ACC112 (cell line): ENCODE data around the gene TSPAN14.

ENCODE experiments used
- H2AFZ ChIP-seq: fragments of 200-600 bp; sonication (generic); one replicate; pipeline ENCODE4 v1.6.0; 2017; ENCODE audit warnings: antibody characterized with exemption, low read length; ENCODE audit not compliant: unreplicated experiment
- H3K27ac ChIP-seq: fragments of 200-600 bp; sonication (generic); 2 replicates; pipeline ENCODE4 v1.5.1; 2014; ENCODE audit warnings: low read depth, mild to moderate bottlenecking, antibody characterized with exemption, low read length, moderate library complexity
- H3K27me3 ChIP-seq: fragments of 200-600 bp; sonication (generic); 2 replicates; pipeline ENCODE4 v1.6.1; 2014; ENCODE audit warnings: mild to moderate bottlenecking, antibody characterized with exemption, low read length, moderate library complexity, mixed read lengths; ENCODE audit not compliant: insufficient read depth
- H3K36me3 ChIP-seq: fragments of 200-600 bp; sonication (generic); 2 replicates; pipeline ENCODE4 v1.6.1; 2016; ENCODE audit warnings: mild to moderate bottlenecking, antibody characterized with exemption, low read length, moderate library complexity, mixed read lengths; ENCODE audit not compliant: insufficient read depth
- H3K4me1 ChIP-seq: fragments of 200-600 bp; sonication (generic); one replicate; pipeline ENCODE4 v1.6.1; 2016; ENCODE audit warnings: low read length, mixed read lengths; ENCODE audit not compliant: insufficient read depth, unreplicated experiment, control insufficient read depth
- H3K4me3 ChIP-seq: fragments of 200-600 bp; sonication (generic); 2 replicates; pipeline ENCODE4 v1.5.1; 2014; ENCODE audit warnings: mild to moderate bottlenecking, low read depth, low read length
- H3K79me2 ChIP-seq: fragments of 200-600 bp; sonication (generic); one replicate; pipeline ENCODE4 v1.6.0; 2016; ENCODE audit warnings: low read length; ENCODE audit not compliant: control insufficient read depth, unreplicated experiment, insufficient read depth

The TSPAN14 gene

DNA sequence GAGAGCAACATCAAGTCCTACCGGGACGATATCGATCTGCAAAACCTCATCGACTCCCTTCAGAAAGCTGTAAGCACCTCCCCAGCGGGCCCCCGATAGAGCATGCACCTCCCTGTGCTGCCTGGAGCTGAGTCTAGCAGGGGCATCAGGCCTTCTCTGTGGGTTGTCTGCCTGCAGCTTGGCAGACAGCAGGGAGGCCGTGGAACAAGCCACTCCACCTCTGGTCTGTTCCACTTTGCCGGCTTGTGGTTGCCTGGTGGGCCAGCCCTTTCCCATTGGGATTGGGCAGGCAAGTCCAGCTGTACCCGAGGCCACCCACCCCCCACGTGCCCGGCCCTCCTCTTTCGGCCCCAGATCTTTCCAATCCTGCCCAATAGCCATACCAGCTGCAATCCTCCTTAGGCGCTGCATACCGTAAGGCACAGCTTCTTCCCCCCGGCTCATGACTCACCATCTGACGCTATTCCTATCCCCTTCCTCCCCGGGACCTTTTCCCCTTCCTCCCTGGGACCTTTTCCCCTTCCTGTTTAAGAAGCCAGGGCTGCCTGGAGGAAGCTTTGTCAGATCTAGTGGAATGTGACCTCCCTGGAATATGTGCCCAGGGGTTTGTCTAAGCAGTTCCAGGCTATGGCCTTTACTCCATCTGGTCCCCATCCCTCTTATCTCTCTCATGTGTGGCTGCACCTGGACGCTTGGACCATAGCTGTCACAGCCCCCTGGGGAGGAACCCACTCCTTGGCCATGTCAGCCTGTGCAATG is 55.5 kb downstream of the TSPAN14 start:
- no peak overlapping the region for H3K4me3 ChIP-seq
- no peaks in the 10 kb centered on the region for H3K27me3 ChIP-seq
- peaks cover 8% of the 10 kb centered on the region; the same call in 1 of the 2 replicates for H3K36me3 ChIP-seq
- H3K27ac ChIP-seq = no peak overlapping the region
- H3K4me1 ChIP-seq = peaks cover 39% of the 10 kb centered on the region
- no peak overlapping the region for H2AFZ ChIP-seq
- no peaks in the 10 kb centered on the region for H3K79me2 ChIP-seq

- Histone ChIP-seq H3K27ac (no peak overlapping the region), H3K36me3 (peaks cover 8% of the 10 kb centered on the region; the same call in 1 of the 2 replicates)
These were observed 58.0 kb downstream of the TSPAN14 start for GRCh38 chr10:80512031-80512526.

GRCh38 chr10:80513106-80513505 is 59.0 kb downstream of the TSPAN14 start:
- H2AFZ ChIP-seq = no peak overlapping the region
- H3K4me1 ChIP-seq = peaks cover 13% of the 10 kb centered on the region
- H3K36me3 ChIP-seq = peaks cover 8% of the 10 kb centered on the region; the same call in 1 of the 2 replicates
- no peaks in the 10 kb centered on the region for H3K27me3 ChIP-seq
- H3K79me2 ChIP-seq = no peaks in the 10 kb centered on the region
- no peak overlapping the region for H3K4me3 ChIP-seq
- no peak overlapping the region for H3K27ac ChIP-seq

More at GRCh38 chr10:80512031-80512526, 58.0 kb downstream of the TSPAN14 start:
- no peak overlapping the region for H2AFZ ChIP-seq
- H3K79me2 ChIP-seq = no peaks in the 10 kb centered on the region
- H3K4me1 ChIP-seq = peaks cover 14% of the 10 kb centered on the region
- no peaks in the 10 kb centered on the region for H3K27me3 ChIP-seq
- H3K4me3 ChIP-seq = no peak overlapping the region

GRCh38 chr10:80515511-80515910 is 61.4 kb downstream of the TSPAN14 start:
- peaks cover 8% of the 10 kb centered on the region; the same call in 1 of the 2 replicates for H3K36me3 ChIP-seq
- H3K27ac ChIP-seq = no peak overlapping the region
- no peaks in the 10 kb centered on the region for H3K27me3 ChIP-seq
- no peaks in the 10 kb centered on the region for H3K4me1 ChIP-seq
- no peak overlapping the region for H2AFZ ChIP-seq
- H3K4me3 ChIP-seq = no peak overlapping the region
- no peaks in the 10 kb centered on the region for H3K79me2 ChIP-seq

DNA sequence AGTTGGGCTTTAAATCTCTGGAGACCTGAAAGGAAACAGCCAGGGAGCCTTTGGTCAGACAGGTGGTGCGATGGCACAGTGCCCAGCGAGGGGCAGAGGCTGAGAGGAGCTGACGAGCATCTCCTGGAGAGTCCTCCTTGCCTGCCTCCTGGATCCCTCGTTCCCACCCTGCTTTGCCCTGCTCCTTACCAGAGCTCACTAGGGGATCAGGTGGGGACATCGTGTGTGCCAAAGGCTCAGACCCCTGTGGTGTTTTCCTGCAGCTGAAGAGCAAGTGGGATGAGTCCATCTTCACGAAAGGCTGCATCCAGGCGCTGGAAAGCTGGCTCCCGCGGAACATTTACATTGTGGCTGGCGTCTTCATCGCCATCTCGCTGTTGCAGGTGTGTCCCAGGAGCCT is 61.8 kb downstream of the TSPAN14 start:
- Histone ChIP-seq H3K4me1 (no peaks in the 10 kb centered on the region), H3K4me3 (no peak overlapping the region), H3K79me2 (no peaks in the 10 kb centered on the region), H3K36me3 (peaks cover 8% of the 10 kb centered on the region; the same call in 1 of the 2 replicates), H2AFZ (no peak overlapping the region), H3K27me3 (no peaks in the 10 kb centered on the region), H3K27ac (no peak overlapping the region)

DNA sequence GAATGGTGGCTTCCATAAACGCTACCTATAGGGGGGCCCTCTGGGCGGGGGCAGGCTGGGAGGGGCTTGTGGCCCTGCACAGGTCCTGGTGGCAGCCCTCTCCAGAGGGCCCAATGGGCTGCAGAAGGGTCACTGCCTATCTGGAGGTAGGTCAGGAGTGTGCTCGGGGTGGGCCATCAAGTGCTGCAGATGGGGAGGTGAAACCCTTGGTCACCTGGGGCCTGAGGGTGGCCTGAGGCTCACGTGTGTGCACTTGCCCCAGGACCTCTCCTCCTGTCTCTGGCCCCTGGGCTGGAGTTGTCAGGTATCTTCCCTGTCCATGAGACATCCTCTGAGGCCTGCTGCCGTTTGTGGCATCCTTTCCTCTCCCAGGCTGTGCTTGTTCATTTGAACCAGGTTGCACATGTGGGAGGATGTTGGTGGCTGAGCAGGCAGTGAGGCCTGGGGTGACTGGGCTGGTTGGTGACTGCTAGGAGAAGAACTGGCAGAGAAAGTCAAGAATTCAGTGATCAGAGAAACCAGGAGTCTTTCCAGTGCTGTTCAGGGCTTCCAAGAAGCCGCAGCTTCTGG is 62.5 kb downstream of the TSPAN14 start:
- no peak overlapping the region for H3K4me3 ChIP-seq
- no peak overlapping the region for H3K27ac ChIP-seq
- no peaks in the 10 kb centered on the region for H3K27me3 ChIP-seq
- no peak overlapping the region for H2AFZ ChIP-seq
- no peaks in the 10 kb centered on the region for H3K4me1 ChIP-seq
- H3K79me2 ChIP-seq = no peaks in the 10 kb centered on the region
- H3K36me3 ChIP-seq = peaks cover 8% of the 10 kb centered on the region; the same call in 1 of the 2 replicates

DNA sequence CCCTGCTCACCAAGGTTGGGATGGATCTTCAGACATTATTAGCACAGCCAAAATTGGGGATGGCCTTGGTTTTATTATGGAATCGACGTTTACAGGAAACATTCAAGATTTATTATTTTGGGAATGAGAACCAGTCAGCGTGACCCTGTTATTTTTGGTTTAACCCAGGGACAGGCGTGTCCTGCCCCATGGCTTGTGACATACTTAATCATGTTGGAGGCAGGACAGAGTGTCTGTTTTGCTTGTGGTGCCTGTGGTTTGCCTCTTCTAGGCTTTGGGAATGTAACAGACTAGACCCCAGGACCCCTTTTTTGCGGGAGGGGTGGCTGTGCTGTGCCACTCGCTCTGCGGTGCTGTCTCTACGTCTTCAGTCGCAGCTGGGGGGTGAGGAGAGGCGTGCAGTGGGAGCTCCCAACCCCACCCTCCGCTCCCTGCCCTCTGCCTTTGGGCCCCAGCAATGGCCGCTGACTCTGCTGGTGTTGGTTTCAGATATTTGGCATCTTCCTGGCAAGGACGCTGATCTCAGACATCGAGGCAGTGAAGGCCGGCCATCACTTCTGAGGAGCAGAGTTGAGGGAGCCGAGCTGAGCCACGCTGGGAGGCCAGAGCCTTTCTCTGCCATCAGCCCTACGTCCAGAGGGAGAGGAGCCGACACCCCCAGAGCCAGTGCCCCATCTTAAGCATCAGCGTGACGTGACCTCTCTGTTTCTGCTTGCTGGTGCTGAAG is 63.5 kb downstream of the TSPAN14 start:
- Histone ChIP-seq H3K27ac (no peak overlapping the region), H3K4me3 (no peak overlapping the region)

GRCh38 chr10:80518143-80518806 is 64.2 kb downstream of the TSPAN14 start:
- no peaks in the 10 kb centered on the region for H3K27me3 ChIP-seq
- no peak overlapping the region for H3K4me3 ChIP-seq
- no peak overlapping the region for H2AFZ ChIP-seq
- no peak overlapping the region for H3K27ac ChIP-seq
- no peaks in the 10 kb centered on the region for H3K79me2 ChIP-seq
- peaks cover 6% of the 10 kb centered on the region; the same call in 1 of the 2 replicates for H3K36me3 ChIP-seq
- H3K4me1 ChIP-seq = no peaks in the 10 kb centered on the region

More for the DNA sequence above, 63.5 kb downstream of the TSPAN14 start:
- Histone ChIP-seq H2AFZ (no peak overlapping the region), H3K36me3 (peaks cover 8% of the 10 kb centered on the region; the same call in 1 of the 2 replicates), H3K79me2 (no peaks in the 10 kb centered on the region), H3K27me3 (no peaks in the 10 kb centered on the region), H3K4me1 (no peaks in the 10 kb centered on the region)

DNA sequence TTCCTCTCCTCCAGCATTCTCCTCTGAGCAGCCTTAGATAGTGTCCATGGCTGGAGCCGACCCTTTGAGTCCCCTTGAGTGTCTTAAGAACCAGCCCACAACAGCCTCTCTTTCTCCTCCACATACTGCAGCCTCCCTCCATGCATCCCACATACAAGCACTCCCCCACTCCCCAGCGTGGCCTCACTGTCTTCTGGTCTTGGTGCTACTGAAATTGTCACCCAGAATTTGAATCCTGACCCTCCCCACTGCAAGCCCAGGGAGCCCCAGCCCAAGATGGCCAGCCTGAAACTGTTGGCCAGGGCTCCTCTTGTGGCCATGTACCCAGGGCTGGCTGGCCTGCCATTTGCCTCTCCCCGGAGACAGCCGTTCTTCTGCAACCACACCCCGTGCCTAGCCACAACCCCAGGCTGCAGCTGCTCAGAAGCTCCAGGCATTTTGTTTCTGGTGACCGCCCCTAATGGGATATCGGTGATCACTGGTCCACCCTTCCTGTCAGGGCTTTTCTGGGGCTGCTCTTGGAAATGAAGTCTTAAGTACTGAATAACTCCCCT is 64.8 kb downstream of the TSPAN14 start:
- no peak overlapping the region for H2AFZ ChIP-seq
- peaks cover under 1% of the 10 kb centered on the region; the same call in 1 of the 2 replicates for H3K36me3 ChIP-seq
- H3K4me1 ChIP-seq = no peaks in the 10 kb centered on the region
- H3K27ac ChIP-seq = no peak overlapping the region
- no peaks in the 10 kb centered on the region for H3K27me3 ChIP-seq
- no peak overlapping the region for H3K4me3 ChIP-seq
- H3K79me2 ChIP-seq = no peaks in the 10 kb centered on the region
